GM19240 (cell line): Measurements from ENCODE around the gene DHX40.
"Not testable (repeated sequence)": the region's sequence is repeated elsewhere in the genome, so short reads cannot be mapped to it uniquely, and the experiment has no call there.

Source experiments
- DNase-seq: peaks from one replicate; pipeline ENCODE4 v3.0.0; 2011; ENCODE audit warnings: low spot score; ENCODE audit not compliant: insufficient read length

Gene DHX40

DNA sequence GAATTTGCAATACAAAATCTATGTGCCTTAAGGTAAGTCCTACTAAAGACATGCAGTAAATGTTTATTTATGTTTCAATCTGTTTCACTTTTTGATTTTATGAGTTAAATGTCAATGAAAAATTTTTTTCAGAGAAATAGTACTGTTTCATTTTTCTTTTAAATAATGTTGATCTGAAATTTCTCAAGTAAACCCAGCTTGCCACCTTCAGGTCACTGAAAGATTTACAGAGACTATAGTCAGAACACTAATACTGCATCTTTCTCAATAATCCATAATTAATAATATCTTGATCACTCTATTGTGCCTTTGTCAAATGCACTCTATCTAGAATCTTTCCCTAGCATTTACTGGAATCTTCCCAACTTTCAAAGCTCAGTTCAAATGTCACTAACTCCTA lies 6.5 kb upstream of the DHX40 start:
- no peak for DNase-seq

DNA sequence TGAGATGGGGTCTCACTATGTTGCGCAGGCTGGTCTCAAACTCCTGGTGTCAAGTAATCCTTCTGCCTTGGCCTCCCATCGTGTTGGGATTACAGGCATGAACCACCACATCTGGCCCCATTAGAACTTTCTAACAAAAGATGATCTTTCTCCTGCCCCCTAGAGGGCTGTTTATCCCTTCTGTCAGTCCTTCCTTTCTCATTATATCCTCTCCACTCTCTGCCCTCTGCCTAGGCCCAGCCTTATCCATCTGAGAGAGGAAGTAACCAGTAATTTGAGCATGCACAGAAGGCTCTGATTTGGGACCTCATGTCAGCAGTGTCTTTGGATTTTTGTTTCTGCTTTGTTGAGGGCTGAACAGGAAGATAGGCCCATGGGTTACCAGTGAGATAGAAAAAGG lies 4.4 kb upstream of the DHX40 start:
- peak; percentile 8 for DNase-seq

DNA sequence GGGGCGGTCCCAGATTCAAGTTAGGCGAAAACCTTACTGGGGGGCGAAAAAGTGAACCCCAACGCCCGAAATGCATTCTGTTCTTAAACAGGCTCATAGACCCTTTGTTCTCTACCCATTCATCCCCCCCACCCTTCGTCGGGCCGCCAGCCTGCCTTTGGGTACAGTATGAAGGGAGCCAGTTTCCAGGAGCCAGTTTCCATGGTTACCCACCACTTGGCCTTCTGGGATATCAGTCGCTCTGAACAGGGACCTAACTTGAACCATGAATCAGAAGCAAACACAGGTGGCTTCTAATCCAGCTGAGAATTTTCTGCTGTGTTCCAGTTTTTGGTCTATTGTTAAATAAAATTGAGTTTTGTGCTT lies 532 bp downstream of the DHX40 start:
- peak; percentile 25 for DNase-seq

DNA sequence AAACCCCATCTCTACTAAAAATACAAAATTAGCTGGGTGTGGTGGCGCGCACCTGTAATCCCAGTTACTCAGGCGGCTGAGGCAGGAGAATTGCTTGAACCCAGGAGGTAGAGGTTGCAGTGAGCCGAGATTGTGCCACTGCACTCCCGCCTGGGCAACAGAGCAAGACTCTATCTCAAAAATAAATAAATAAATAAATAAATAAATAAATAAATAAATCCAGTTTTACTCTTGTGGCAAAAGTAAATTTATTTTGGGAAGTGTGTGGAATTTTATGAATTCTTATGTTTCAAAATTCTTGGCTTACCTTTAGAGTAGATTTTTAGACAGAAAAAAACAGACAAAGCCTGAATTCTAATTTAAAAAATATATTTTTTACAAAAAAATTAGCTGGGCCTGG lies 3.7 kb downstream of the DHX40 start:
- DNase-seq, result not testable (repeated sequence)

DNA sequence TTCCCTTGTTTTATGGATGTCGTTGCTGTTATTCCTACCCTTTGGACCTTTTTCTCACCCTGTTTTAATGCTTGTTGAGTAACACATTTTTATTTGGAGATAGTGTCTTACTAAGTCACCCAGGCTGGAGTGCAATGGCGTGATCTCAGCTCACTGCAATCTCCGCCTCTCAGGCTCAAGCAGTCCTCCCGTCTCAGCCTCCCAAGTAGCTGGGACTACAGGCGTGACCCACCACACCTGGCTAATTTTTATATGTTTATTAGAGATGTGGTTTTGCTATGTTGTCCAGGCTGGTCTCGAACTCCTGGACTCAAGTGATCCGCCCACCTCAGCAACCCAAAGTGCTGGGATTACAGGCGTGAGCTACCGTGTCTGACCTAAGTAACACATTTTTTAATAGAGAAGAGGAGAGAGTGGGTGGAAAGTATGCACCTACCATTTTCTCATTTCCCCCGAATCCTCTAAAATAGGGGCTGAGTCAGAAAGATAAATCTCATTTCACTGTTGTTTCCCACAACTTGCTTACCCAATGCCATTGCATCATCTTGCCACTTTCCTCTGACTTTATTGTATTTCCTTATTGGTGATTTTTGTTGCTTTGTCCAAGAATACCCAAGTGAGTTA lies 7.0 kb downstream of the DHX40 start:
- no peak for DNase-seq

DNA sequence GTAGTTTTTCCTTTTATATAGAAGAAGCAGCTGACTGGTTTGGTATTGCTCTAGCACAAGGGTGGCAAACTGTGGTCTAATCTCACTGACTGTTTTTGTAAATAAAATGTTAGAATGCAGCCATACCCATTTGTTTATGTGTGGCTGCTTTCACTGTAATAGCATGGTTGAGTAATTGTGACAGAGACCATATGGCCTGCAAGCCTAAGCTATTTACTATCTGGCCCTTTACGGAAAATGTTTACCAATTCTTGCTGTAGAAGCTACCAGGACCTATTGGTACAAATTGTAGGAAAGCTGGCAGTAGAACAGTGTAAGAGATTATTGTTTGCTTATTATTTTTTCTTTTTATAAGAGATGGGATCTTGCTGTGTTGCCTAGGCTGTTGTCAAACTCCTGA lies 18.8 kb downstream of the DHX40 start:
- not testable (repeated sequence) for DNase-seq

DNA sequence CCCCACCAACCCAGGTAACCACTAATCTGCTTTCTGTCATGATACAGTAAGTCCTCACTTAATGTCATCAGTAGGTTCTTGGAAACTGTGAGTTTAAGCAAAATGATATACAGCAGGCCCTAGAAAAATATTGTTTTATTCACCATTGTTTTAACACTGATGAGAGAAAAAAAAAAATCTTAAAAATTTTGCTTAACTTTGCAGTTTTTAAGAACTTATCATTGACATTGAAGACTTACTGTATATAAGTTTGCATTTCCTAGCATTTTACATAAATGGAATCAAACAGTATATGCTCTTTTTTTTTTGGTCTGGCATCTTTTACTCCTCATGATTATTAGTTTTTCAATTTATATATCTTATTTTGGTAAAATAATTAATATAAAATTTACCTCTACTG lies 34.8 kb downstream of the DHX40 start:
- DNase-seq, result no peak

DNA sequence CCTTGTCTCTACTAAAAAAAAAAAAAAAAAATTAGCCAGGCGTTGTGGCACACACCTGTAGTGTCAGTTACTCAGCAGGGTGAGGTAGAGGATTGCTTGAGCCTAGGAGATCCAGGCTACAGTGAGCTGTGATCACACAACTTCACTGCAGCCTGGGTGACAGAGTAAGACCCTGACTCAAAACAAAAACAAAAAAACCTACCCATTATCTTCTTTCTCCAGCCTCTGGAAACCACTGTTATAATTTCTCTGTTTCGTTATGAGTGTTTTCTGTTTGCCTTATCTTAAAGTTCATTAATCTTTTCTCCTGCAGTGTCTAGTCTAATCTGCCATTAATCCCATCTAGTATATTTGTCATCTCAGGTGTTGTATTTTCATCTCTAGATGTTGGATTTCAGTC lies 35.7 kb downstream of the DHX40 start:
- DNase-seq, result no peak

DNA sequence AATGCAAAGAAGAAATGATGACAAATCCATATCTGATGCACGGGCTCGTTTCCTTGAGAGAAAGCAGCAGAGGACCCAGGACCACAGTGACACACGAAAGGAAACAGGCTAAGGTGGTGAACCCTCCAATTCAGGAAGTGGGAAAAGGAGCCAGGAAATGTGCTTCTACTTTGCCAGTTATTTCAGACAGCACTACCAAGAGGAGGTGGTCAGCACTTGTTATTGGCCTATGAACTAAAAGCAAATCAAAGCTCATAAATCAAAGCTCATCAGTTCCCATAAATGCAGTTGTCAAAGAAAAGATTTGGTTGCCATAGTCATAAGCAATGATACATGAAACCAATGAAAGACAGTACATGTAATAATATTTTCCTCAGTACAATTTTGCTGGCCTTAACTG lies 41.7 kb downstream of the DHX40 start:
- DNase-seq, result no peak

DNA sequence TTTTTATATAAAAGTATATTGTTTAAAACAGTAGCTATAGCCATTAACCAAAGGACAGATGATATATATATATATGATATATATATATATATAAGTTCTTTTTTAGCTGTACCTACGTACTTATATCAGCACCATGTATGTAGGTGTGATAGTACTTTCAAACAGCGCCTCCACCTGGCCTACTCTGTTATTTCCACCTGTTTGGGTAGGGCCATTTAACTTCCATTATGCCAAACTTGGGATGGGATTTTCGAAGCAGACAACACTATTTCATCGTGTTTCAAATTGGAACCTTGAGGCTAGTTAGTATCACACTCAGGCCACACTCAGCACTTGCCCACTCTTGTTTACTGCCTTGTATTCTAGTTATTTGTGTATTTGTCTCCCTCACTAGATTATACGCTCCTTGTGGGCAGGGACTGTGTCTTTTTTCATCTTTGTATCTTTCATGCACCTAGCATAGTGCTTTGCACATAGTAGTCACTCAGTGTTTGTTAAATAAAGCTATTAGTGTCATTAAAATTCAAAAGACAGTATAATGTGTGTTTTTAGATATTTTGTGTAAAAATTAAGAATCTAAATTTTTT lies 42.5 kb downstream of the DHX40 start:
- no peak for DNase-seq

DNA sequence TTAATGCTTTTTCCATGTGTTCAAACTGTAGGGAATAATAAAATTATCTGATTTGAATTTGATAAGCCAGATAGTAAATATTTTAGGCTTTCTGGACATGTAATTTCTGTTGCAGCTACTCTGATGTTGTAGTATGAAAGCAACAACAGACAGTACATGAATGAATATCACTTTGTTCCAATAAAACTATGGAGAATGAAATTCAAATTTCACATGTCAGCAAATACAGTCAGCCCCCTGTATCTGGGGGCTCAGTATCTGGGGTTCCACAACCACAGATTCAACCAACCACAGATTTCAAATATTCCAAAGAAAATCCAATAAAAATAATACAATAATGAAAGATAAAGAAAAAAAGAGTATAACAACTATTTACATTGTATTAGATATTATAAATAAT lies 46.1 kb downstream of the DHX40 start:
- no peak for DNase-seq

DNA sequence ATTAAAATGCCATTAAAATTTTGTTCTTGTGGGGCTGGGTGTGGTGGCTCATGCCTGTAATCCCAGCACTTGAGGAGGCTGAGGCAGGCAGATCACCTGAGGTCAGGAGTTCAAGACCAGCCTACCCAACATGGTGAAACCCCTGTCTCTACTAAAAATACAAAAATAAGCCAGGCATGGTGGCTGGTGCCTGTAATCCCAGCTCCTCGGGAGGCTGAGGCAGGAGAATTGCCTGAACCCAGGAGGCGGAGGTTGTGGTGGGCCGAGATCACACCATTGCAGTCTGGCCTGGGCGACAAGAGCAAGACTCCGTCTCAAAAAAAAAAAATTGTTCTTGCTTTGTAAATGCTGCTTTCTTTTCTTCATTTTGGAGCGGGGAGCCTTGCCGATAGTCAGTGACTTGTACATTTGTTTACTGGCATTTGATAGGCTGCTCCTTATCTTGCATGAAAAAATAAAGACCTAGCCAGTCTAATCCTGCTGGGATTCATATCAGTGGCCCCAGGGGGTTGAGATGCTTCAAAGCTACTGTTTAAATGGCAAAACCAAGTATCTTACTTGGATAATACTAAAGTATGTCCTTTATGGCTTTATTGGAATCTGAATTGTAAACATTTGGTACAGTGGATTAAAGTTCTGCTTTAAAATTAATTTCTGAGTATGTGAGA lies 51.0 kb downstream of the DHX40 start:
- no peak for DNase-seq

DNA sequence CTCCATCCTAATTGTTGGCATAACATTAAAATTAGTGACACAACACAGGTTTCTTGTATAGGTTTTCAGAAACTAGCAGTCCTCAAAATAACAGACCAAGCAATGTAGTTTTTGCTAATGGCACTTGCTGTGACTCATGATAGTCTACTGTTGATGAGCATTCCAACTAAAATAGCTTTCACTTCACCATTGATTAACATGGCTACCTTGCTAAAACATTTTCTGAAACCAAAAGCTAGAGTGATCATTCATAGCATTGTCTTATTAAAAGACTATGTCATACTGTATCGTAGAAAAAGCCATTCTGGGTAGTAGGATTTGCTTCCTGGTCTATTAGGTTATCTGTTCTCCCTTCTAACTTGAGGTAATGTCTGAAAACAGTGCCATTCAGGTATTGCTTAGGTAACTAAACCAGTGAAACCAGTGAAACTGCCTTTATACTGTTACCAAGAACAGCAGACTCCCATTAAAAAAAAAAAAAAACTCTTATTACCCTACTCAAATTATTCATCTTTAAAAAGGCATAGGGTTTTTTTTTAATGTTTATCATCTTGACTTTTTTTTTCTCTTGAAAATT lies 51.8 kb downstream of the DHX40 start:
- no peak for DNase-seq

DNA sequence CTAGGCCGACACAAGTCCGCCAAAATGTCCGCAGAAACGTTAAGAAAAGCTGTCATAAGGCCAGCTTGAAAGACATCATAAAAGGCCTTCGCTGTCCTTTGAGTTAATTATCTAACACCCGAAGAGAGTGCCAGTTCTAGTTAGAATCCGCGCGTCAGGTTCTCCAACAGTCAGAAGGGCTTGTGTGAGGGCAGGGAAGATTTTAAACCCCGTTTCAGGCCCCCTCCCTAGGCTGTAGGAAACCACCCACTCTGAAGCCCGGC lies 53.6 kb downstream of the DHX40 start:
- DNase-seq, result no peak

DNA sequence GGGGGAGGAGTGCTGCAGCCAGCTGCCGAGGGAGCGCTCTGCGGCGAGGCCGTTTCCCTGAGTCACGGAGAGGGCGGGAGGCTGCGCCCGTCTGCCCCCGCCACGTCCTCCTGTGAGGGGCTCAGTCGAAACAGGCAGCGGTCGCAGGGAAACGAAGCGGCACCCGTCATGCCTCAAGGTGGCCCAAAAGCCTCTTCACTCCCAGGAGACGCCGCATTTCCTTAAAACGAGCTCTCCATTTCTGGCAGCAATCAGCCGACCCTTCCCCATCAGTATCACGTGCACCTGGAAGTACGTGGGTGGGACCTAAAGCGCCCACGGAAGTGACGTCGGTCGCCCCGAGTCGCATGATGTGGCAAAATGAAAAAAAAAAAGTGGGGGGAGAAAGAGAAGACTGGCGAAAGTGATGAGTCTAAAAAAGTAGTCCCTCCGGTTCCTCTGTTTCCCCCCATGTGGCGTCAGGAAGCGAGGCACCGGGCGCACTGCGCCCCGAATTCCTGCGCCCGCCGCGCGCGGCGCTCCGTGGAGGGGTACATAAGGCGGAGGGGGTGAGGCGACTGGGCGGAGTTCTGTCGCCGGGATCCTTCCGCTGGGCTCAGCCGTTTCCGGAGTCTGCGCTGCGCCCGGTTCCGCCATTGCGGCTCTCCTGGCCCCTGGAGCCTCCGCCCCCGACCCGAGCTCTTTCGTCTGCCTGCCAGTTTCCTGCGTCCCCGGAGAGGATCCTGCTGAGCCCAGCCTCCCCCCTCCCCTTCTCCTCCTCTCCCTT lies 54.1 kb downstream of the DHX40 start, which contains the start of gene CLTC:
Gene CLTC, plus strand, starts transcription at position 598 of the 766 bp plus-strand sequence. CDS start 237 bp downstream, outside the sequence.
- DNase-seq, result peak; percentile 46

DNA sequence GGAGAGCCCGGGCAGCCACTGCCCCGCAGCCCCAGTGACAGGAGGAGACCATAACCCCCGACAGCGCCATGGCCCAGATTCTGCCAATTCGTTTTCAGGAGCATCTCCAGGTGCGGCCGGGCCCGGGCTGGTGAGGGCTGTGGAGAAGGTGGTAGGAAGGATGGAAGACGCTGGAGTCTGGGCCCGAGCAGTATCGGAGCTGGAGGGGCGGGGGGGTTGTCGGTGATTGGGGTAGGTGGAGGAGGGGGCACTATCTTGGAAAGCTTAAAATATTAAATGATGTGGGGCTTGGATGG lies 54.6 kb downstream of the DHX40 start:
- no peak for DNase-seq

DNA sequence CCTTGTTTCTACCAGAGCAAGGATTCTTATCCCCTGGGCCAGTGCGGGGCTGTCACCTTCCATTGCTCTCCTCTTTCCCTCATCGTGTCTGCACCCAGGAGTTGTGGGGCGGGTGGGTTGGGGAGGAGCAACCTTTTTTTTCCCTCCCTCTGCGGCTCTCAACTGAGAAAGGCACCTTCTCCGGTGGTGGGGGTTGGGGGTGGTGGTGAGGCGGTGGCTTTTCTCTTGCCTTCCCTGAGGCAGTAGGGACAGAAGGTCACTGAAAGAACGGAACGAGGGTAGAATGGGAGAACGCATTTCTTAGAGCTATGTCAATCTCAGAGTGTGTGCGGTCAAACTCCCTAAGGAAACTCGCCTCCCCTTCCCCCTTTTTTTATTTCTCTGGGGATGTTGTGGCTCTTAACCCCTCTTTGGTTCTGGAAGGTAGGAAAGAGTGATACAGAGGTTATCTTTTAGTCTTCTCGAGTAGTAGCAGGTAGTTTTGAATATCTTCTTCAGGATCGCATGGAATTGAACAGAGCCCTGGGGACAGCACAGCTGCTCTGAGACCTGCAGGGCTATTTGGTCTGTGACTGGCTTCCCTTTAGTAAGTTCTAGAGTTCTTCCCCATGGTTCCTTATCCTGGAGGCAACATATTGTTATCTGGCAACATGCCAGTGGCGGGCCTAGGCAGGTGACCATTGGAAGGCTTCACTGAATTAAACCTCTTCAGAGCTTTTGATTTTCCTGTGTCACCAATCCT lies 55.3 kb downstream of the DHX40 start:
- DNase-seq, result peak; percentile 18

DNA sequence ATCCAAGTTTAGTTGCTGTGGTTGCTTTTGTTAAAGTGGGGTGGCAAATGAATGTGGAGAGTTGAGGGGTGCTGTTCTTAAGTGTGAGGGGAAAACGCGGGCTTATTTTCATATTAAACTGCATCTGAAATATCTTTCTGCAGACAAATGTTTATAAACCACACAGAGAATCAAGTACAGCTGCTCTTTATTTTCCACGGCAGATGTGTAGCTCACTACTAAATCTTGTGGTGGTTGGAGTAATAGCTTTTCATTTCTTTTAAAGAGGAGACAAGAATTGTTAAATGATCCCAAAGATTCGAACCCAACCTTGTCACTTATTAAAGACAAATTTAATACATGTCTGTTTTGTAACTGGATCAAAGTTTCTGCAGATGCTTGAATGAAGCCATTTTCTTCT lies 56.4 kb downstream of the DHX40 start:
- DNase-seq, result no peak

DNA sequence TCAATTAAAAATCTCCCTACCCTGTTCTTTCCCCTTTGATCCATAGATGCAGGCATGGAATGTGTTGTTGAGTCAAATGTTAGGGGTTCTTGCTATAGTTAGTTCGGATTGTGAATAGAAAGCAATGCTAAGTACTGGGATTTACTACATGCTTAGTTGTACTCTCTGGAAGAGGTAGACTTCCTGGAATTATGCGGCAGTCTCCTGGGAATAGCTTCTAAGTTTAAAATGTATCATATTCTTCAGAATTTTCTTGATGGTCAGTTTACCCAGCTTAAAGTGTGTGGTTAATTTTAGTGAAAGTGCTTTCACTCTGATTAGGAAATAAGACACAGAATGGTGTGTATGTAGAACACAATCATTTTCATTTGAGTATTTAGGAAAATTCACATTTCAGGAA lies 57.7 kb downstream of the DHX40 start:
- DNase-seq, result no peak

DNA sequence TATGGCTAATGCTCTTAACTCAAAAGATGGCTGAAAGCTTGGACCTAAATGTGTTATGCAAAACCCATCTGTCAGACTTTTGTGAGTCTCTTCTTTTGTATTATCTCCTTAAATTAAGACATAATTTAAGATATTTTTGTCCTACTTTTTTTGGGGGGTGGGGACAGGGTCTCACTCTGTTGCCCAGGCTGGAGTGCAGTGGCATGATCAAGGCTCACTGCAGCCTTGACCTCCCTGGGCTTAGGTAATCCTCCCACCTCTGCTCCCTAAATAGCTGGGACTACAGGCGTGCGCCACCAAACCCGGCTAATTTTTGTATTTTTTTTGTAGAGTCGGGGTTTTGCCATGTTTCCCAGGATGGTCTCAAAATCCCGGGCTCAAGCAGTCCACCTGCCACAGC lies 61.3 kb downstream of the DHX40 start:
- DNase-seq, result no peak

DNA sequence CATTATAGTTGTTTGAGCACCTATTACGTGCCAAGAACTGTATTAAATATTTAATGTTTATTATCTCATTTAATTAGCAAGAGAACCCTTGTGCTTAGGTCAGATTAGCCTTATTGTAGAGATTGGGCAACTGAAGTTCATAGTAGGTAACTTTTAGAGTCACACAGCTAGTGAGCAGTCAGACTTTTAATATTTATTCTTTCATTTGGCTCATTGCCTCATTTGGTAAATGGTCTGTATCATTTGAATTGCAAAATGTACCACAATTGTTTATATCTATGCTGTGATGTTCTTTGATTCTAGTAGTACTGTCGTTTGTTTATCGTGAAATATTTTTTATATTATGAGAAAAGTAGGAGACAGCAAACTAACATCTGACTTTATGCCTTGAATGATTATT lies 61.9 kb downstream of the DHX40 start:
- DNase-seq, result no peak

DNA sequence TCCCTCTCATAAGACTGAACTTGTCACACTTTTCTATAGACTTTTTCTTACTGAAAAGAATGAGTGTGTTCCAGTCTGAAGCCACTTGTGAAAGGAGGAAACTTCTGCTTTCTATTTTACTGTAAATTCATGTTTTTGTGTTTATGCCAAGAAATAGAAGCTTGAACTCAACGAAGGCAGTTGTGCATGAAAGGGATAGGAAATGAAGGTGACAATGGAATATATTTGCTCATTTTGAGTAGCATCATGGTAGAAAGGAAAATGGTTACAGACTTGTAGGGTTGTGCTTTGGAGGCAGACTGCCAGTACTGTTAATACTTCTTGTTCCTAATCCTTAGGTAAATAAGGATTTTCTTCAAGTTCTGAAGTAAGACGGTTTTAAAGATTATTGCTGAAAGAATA lies 62.4 kb downstream of the DHX40 start:
- no peak for DNase-seq
